HAP-1 (cell line): Measurements from ENCODE around the gene RNF220.

ENCODE experiments used
- DNase-seq, 2 experiments: peaks; one replicate each; pipeline ENCODE4 v3.0.0-alpha.2; 2016 to 2020; ENCODE audit warnings: low spot score in 2 of 2
- H3K27me3 ChIP-seq: fragments of 250-450 bp; sonication (Bioruptor Pico); 2 replicates; pipeline ENCODE4 v1.5.1; 2020; ENCODE audit warnings: low read depth, mild to moderate bottlenecking, moderate library complexity
- H3K36me3 ChIP-seq: fragments of 250-450 bp; sonication (Bioruptor Pico); replicated peaks from 2 replicates; pipeline ENCODE4 v1.5.1; 2020; ENCODE audit warnings: mild to moderate bottlenecking
- H3K4me1 ChIP-seq: fragments of 250-450 bp; sonication (Bioruptor Pico); 2 replicates; pipeline ENCODE4 v1.5.1; 2020; ENCODE audit warnings: mild to moderate bottlenecking
- H3K4me3 ChIP-seq: fragments of 250-450 bp; sonication (Bioruptor Pico); 2 replicates; pipeline ENCODE4 v1.5.1; 2020; ENCODE audit warnings: mild to moderate bottlenecking, moderate library complexity
- H3K9me3 ChIP-seq: fragments of 250-450 bp; sonication (Bioruptor Pico); 2 replicates; pipeline ENCODE4 v1.5.1; 2020; ENCODE audit warnings: mild to moderate bottlenecking, moderate library complexity
- in situ Hi-C: fragments of 300-500 bp; cut with MboI; formaldehyde crosslinking; loops from 3 replicates; pipeline ENCODE4 v1.14.3; 2020; ENCODE audit warnings: low sequenced_read_pairs, inconsistent platforms, mixed read lengths

The RNF220 gene

DNA sequence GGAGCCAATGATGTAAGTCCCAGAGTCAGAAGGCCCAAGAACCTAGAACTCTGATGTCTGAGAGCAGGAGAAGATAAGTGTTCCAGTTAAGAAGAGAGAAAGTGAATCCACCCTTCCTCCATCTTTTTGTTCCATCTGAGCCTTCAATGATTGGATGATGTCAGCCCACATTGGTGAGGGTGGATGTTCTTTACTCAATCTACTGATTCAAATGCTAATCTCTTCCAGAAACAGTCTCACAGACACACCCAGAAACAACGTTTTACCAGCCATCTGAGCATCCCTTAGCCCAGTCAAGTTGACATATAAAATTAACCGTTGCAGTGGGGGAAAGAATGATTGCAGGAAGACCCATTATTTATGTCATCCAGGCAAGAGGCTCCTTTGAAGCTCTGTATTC, 16.5 kb upstream of the RNF220 start:
- in situ Hi-C loops: no loop called here

DNA sequence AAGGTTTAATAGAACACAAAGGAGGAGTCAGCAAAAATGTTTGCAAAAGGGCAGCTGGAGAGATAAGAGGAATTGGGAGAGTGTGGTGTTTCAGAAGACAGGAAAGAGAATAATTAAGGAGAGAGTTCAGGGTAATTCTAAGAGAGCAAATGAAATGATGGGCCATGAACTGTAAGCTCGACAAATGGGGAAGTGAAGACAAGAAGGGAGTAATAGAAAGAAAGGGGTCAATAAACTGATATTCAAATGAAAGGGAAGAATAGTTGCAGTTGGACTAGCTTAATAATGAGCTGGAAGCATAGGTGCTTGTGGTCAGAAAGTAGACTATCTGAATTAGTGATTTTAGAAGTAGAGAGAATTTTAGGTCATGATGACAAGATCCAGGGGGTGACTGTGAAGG, 15.6 kb upstream of the RNF220 start:
- in situ Hi-C loops: no loop called here
- Histone ChIP-seq H3K36me3 (no peaks in the 10 kb centered on the region), H3K4me1 (peaks cover 23% of the 10 kb centered on the region), H3K9me3 (no peaks in the 10 kb centered on the region), H3K27me3 (no peaks in the 10 kb centered on the region), H3K4me3 (no peak overlapping the region)
- DNase-seq: no peak

More for the DNA sequence above, 16.5 kb upstream of the RNF220 start:
- H3K9me3 ChIP-seq: no peaks in the 10 kb centered on the region
- H3K36me3 ChIP-seq: no peaks in the 10 kb centered on the region
- no peak overlapping the region for H3K4me3 ChIP-seq
- no peaks in the 10 kb centered on the region for H3K27me3 ChIP-seq
- H3K4me1 ChIP-seq: peaks cover 23% of the 10 kb centered on the region
- peak in 1 of 2 experiments; percentile 40 for DNase-seq

DNA sequence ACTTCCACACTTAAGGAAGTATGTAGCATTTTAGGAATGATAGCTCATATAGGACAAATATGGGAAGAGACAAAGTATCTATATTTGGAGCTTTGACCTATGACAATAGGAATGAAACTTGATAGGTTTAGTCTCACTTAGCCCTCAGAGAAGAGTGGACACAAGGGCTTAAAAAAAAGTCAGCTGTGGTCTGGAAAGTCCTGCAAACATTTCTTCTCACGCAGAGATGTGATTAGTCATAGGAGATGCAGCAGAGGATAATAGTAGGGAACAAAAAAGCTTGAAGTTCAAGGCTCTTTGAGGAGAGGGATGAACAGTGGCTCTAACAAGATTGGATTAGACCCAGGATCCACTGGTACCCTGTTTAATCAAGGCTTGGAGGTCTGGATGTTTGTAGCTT, 14.8 kb upstream of the RNF220 start:
- H3K4me3 ChIP-seq: no peak overlapping the region
- in situ Hi-C loops: no loop called here
- H3K36me3 ChIP-seq: no peaks in the 10 kb centered on the region
- H3K9me3 ChIP-seq: no peaks in the 10 kb centered on the region
- H3K27me3 ChIP-seq: no peaks in the 10 kb centered on the region
- peaks cover 23% of the 10 kb centered on the region for H3K4me1 ChIP-seq
- DNase-seq: peak in 1 of 2 experiments; percentile 29

DNA sequence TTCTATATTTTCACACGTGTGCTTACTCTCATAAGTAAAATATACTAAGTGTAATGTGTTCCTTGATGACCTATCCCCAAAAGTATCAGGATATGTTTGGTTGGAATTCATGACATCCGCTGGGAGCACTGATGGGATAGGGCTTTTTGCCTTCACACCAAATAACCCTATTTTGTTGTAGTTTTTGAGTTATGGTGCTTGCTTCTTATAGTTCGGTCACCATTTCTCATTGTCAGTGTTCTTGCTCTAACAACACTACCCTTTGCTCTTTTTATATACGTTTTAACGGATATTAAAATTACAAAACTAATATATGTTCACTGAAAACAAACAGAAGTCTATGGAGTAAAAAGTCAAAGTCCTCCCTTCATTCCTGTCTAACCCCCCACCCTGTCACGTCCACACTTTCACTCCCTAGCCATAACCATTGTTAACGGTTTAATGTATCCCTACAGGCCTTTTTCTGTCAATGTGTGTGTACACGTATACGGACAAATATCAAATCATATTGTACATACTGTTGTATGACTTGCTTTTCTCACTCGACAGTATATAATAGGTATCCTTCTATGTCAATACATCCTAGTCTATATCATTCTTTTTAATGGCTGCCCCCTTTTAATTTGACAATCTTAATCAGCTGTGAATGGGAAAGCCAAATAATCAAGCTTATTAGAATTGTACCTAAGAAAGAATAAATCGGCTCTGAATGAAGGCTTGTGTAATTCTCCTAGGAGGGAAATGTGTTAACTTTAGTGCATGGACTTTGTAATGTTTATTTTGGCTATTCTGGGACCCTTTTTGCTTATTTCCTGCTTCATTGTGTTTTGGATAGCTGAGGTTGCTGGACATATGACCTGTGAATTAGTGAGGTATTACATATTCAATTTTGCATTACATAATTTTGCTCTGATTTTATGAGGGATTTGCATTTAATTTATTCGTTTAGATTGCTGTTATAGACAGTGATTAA, 3.5 kb upstream of the RNF220 start:
- no peak for DNase-seq
- Histone ChIP-seq H3K4me1 (peaks cover 3% of the 10 kb centered on the region), H3K27me3 (peaks cover 17% of the 10 kb centered on the region), H3K36me3 (no peaks in the 10 kb centered on the region), H3K4me3 (no peak overlapping the region), H3K9me3 (no peaks in the 10 kb centered on the region)
- in situ Hi-C loops: no loop called here

DNA sequence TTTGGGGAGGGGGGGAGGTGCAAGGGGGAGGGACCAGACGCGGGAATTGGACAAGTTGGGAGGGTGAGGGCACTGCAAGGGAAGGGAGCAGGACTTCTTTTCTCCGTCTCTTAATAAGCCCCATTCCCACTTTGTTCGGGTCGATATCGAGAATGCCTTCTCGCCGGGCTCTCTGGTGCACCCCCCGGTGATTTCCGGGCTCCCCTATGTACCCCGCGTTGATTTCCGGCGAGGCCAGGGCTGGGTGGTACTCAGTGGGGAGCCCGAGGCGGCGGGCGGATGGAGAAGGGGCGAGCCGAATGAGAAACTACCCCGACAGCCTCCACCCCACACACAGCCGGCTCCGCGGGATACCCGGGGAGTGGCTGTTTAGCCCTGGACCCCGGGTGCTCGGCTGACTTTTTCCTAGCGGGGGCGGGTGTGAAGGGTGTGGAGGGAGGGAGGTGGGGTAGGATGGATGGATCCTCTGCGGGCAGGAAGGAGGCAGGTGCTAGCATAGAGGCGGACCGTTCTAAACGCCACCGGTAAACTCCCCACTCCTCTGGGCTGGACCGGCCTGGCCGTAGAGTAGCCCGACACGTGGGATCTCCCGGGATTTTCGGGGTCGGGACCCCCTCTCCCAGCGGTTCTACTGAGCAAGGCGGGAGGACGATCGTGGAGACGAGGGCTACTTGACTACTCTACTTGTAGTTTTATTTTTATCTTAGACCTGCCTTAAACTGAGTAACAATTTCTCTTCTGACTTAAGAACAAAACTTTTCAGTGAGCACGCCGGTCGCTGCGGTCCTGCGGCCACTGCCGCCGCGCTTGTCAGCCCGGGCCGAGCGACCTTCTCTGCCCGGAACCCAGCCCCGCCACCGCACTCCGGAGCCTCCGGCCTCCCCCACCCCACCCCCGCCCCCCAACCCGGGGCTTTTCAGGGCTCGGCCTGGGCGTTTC, 1.0 kb downstream of the RNF220 start:
- H3K36me3 ChIP-seq: no peaks in the 10 kb centered on the region
- no peaks in the 10 kb centered on the region for H3K27me3 ChIP-seq
- peaks cover 22% of the 10 kb centered on the region for H3K4me1 ChIP-seq
- H3K9me3 ChIP-seq: no peaks in the 10 kb centered on the region
- H3K4me3 ChIP-seq: peak overlapping the region; percentile 65
- in situ Hi-C loops: loop anchor here (5.0 kb wide), 1 partner anchor 96 kb away; no protein-coding TSS in a partner anchor
- DNase-seq: peak; percentile 53 to 79

DNA sequence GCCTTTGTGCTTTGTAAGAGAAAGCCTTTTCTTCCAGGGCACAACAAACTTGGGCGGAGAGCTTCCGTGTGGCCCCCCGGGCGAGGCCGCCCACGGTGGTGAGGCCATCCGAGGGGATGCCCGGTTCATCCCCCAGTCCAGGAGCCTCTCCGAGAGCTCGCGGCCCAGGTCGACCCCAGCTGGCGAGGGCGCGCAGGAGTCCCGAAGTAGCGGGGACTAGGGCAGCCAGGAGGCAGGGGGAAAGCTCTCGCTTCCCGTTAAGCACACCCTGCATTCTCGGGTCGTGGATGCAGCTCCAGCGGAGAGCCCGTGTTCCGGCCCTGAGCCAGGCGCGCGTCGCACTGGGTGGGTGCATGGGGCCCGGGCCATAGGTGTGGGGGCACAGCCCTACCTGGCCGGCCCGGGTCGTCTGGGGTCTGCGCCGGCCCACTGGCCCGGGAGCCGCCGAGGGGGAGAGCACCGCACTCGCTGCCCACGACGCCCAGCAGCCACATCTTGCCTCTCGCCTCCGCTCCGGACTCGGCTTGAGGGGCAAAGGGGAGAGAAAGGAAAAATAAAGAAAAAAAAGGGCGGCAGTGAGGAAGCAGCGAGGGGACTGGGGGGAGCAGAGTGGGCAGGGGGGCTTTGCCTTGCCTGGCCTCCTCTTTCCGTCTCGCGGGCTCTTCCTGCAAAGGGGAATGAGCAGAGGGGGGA, 1.8 kb downstream of the RNF220 start:
- Histone ChIP-seq H3K9me3 (no peaks in the 10 kb centered on the region), H3K36me3 (no peaks in the 10 kb centered on the region), H3K27me3 (no peaks in the 10 kb centered on the region), H3K4me3 (peak overlapping the region; percentile 65), H3K4me1 (peaks cover 22% of the 10 kb centered on the region)
- peak in 1 of 2 experiments; percentile 52 for DNase-seq
- in situ Hi-C loops: loop anchor here (5.0 kb wide), 1 partner anchor 95 kb away; no protein-coding TSS in a partner anchor

DNA sequence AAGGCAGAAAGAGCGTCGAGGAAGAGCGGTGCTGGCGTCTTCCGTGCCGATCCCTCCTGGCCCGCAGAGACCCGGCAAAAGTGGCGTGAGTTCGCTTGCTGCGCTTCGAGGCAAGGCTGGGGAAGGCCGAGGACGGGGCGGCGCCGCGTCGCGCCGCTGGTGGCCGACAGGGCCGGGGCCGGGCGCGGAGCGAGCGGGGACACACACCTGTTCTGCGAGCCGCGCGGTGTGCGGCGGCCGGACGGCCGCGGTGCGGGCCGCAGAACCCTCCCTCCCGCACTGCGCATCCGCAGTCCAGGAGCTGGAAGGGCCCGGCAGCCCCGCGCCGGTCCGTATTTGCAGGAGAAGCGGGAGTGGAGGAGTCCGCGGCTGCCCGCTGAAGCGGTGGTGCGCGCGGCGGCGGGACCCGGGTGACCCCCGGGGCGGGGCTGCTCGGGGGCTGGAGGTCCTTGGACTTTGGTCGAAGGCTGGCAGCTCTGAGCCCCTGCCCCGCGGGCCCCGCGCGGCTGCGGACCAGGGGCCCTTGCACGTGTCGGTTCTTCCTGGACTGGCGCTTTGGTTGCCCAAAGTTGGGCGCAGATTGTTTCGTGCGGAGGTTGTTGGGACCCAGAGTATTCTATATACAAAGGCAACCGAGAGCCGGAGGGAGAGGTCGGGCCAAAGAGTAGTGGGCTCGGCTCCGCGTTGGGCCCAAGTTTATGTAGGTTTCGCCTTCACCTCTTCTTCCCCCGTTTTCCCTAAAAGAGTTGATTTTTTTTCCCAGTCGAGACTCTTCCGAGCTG, 2.6 kb downstream of the RNF220 start:
- peak overlapping the region; percentile 65 for H3K4me3 ChIP-seq

DNA sequence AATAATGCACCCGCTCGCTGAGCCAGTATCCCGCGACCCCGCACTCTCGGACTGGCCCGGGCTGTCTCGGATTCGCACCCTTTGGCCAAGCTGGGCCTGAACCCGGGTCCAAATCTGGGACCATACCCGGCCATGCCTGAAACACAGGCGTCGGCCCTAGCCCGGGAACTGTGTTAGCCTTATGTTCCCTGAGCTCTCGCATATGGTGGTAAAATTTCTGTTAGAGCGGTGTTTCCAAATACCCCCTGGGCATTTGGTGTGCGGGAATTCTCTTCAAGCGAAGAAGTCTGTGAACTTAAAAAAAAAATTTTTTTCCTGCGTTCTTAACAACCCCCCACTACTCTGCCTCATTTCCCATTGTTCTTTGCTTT, 3.1 kb downstream of the RNF220 start:
- no peaks in the 10 kb centered on the region for H3K9me3 ChIP-seq
- DNase-seq: peak; percentile 38 to 50
- peaks cover 22% of the 10 kb centered on the region for H3K4me1 ChIP-seq
- H3K36me3 ChIP-seq: peaks cover 5% of the 10 kb centered on the region
- in situ Hi-C loops: loop anchor here (5.0 kb wide), 1 partner anchor 94 kb away; no protein-coding TSS in a partner anchor
- peak overlapping the region; percentile 65 for H3K4me3 ChIP-seq
- no peaks in the 10 kb centered on the region for H3K27me3 ChIP-seq

More for the DNA sequence above, 2.6 kb downstream of the RNF220 start:
- H3K36me3 ChIP-seq: peaks cover 2% of the 10 kb centered on the region
- DNase-seq: peak; percentile 39 to 50
- H3K9me3 ChIP-seq: no peaks in the 10 kb centered on the region
- no peaks in the 10 kb centered on the region for H3K27me3 ChIP-seq
- in situ Hi-C loops: loop anchor here (5.0 kb wide), 1 partner anchor 95 kb away; no protein-coding TSS in a partner anchor
- peaks cover 22% of the 10 kb centered on the region for H3K4me1 ChIP-seq

DNA sequence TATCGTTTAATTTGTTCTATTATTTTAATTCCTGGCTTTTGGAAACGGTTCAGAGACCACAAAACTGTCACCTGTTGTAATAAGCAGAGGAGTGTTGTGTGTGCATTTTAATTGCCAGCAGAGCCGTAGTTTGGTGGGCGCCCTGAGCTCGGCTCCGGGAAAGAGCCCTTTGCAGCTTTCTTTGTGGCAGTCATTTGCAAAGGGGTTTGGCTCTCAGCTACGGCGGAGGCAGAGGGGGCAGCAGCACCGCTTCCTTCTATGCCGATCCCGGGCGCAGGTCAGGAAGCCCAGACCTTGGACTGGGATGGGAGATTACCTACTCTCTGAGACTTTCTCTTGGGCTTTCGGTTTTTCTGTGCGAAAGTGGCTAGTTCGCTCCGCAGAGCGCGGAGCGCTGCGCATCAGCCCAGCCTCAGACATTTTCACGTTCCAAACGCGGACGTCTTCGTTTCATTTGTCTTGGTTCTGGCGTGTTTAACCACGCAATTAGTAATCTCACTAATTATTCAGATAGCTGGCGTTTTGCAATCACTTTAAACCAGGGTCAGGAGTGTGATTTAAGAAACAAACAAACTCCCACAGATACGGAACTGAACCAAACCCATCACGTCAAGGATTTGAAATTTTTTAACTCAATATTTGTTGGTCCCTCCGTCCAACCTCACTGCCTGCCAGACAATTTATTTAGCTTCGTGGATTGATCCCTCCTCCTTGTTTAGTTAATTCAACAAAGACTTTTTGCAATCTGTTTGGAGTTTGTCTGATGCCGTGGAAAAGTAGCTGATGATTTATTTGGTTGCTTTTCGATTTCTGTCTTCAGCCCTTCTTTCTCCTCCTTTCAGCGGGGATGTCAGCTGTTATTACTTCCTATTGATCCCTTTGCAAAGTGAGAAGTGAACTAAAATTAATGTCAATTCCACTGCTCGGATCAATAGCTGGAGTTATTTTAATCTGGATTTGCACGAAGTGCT, 3.9 kb downstream of the RNF220 start:
- in situ Hi-C loops: loop anchor here (5.0 kb wide), 1 partner anchor 93 kb away; no protein-coding TSS in a partner anchor
- H3K9me3 ChIP-seq: no peaks in the 10 kb centered on the region
- peak; percentile 78 to 83 for DNase-seq
- H3K4me3 ChIP-seq: peak overlapping the region; percentile 65
- H3K4me1 ChIP-seq: peaks cover 22% of the 10 kb centered on the region
- H3K36me3 ChIP-seq: peaks cover 8% of the 10 kb centered on the region
- H3K27me3 ChIP-seq: no peaks in the 10 kb centered on the region

DNA sequence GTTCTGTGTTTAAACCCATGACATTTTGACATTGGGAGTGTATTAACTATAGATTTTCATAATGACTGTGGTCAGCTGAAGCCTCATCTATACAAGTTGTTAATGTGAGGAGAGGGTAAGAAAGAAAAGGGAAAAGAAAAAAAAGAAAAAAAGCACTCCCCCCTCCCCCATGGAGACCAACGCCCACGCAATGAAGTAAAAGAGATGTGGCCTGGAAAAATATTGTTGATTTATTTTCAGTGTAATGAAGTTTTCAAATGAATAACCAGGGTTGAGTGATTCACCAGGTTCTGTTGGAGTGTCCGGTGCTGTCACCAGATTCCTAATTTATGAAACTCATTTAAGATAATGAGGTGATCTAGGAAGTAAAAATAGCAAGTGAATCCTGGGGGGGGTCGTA, 4.7 kb downstream of the RNF220 start:
- Histone ChIP-seq H3K36me3 (peaks cover 15% of the 10 kb centered on the region), H3K4me3 (no peak overlapping the region), H3K27me3 (no peaks in the 10 kb centered on the region), H3K4me1 (peaks cover 21% of the 10 kb centered on the region), H3K9me3 (no peaks in the 10 kb centered on the region)
- DNase-seq: no peak
- in situ Hi-C loops: loop anchor here (5.0 kb wide), 1 partner anchor 93 kb away; no protein-coding TSS in a partner anchor

DNA sequence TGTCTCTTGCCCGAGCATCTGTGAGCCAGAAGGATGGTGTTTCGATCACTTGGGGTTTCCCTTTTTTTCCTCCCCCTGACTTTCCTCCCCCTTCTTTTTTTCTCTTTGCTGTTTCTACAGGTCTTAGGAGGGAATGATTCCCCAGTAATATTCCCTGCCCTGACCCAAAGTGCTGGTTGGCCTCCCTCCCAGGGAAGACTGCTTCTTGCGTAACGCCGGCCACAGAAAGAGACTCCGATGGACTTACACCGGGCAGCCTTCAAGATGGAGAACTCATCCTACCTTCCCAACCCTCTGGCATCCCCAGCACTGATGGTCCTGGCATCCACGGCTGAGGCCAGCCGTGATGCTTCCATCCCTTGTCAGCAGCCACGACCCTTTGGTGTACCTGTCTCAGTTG, 6.8 kb downstream of the RNF220 start:
- in situ Hi-C loops: no loop called here
- Histone ChIP-seq H3K4me1 (peaks cover 36% of the 10 kb centered on the region), H3K27me3 (no peaks in the 10 kb centered on the region), H3K36me3 (peaks cover 15% of the 10 kb centered on the region), H3K9me3 (no peaks in the 10 kb centered on the region), H3K4me3 (no peak overlapping the region)
- no peak for DNase-seq
